Caco-2 (cell line): ENCODE data around the gene GRIN2B. TPM values are rescaled to one million over a fixed set of nuclear protein-coding genes. Genes with fewer than 3 reads are reported as not detected.

Experiments used
- BruUV-seq: library from RNA; stranded (reverse); fragments of 400-500 nt; replicated peaks from 2 replicates; lab custom pipeline; 2021; lab: Mats Ljungman, UMichigan
- CTCF ChIA-PET: fragments of 300-600 bp; sonication (Branson Sonifier 250); formaldehyde crosslinking; loops from one replicate; lab custom pipeline; 2022; ENCODE audit warnings: antibody characterized with exemption; lab: Charles Lee
- POLR2A ChIA-PET: fragments of 300-600 bp; sonication (Branson Sonifier 250); formaldehyde crosslinking; loops from one replicate; lab custom pipeline; 2022; ENCODE audit warnings: antibody characterized with exemption; lab: Charles Lee
- DNase-seq, 2 experiments: peaks; one replicate each; pipeline versions ENCODE4 v3.0.0 to v3.0.0-alpha.2; 2020 to 2022
- H3K27me3 ChIP-seq: replicated peaks from 2 replicates; pipeline ENCODE4 v1.6.0; 2011; ENCODE audit warnings: low read length; ENCODE audit not compliant: control insufficient read depth, insufficient read depth
- H3K36me3 ChIP-seq: 2 replicates; pipeline ENCODE4 v1.5.1; 2011; ENCODE audit warnings: low read length; ENCODE audit not compliant: control insufficient read depth, insufficient read depth
- H3K4me1 ChIP-seq: fragments of 250-450 bp; sonication (Bioruptor Pico); 2 replicates; pipeline ENCODE4 v1.5.1; 2020; ENCODE audit warnings: mild to moderate bottlenecking
- H3K4me3 ChIP-seq: 2 replicates; pipeline ENCODE4 v1.5.1; 2011; ENCODE audit warnings: low read depth, mild to moderate bottlenecking, control low read depth, low read length
- H3K9me3 ChIP-seq: fragments of 250-450 bp; sonication (Bioruptor Pico); 2 replicates; pipeline ENCODE4 v1.5.1; 2020; ENCODE audit warnings: mild to moderate bottlenecking, moderate library complexity
- H3K27ac Mint-ChIP-seq: one replicate; pipeline ENCODE4 v1.8.0; 2022; ENCODE audit warnings: mixed read lengths; ENCODE audit not compliant: unreplicated experiment
- H3K27me3 Mint-ChIP-seq: one replicate; pipeline ENCODE4 v1.8.0; 2022; ENCODE audit warnings: mixed read lengths; ENCODE audit not compliant: insufficient read depth, unreplicated experiment
- H3K36me3 Mint-ChIP-seq: one replicate; pipeline ENCODE4 v1.8.0; 2022; ENCODE audit warnings: mild to moderate bottlenecking, mixed read lengths; ENCODE audit not compliant: insufficient read depth, unreplicated experiment
- H3K4me1 Mint-ChIP-seq: one replicate; pipeline ENCODE4 v1.8.0; 2022; ENCODE audit warnings: low read depth, mixed read lengths; ENCODE audit not compliant: unreplicated experiment
- H3K4me3 Mint-ChIP-seq: one replicate; pipeline ENCODE4 v1.8.0; 2022; ENCODE audit warnings: mild to moderate bottlenecking, moderate library complexity, mixed read lengths; ENCODE audit not compliant: unreplicated experiment
- H3K9me3 Mint-ChIP-seq: one replicate; pipeline ENCODE4 v1.8.0; 2022; ENCODE audit warnings: mixed read lengths; ENCODE audit not compliant: unreplicated experiment
- CTCF ChIP-seq, 2 experiments: fragments of 200-600 bp in 1 of 2; IDR thresholded peaks; 1 replicate in 1 of 2; 2 replicates in 1 of 2; pipeline versions ENCODE4 v1.5.1 to v1.8.0; 2011 to 2022; ENCODE audit warnings: antibody characterized with exemption in 1 of 2, control low read depth in 1 of 2, inconsistent platforms in 1 of 2, low read depth in 1 of 2, low read length in 1 of 2, mild to moderate bottlenecking in 1 of 2, moderate library complexity in 1 of 2; ENCODE audit not compliant: insufficient read depth in 1 of 2, severe bottlenecking in 1 of 2, unreplicated experiment in 1 of 2
- intact Hi-C: fragments of 100-400 bp; cut with micrococcal nuclease; formaldehyde crosslinking; loops from one replicate; pipeline ENCODE4 v1.10.0; 2022; ENCODE audit not compliant: unreplicated experiment
- total RNA-seq: library from RNA; stranded (reverse); gene quantifications from 2 replicates; pipeline ENCODE4 v1.2.3, GENCODE V29; 2022

GRIN2B gene
- total RNA-seq, 1 experiment from 2014 or later, result 24.4 TPM

- Histone ChIP-seq H3K36me3 (no peaks in the 10 kb centered on the region), H3K4me1 (no peaks in the 10 kb centered on the region), H3K9me3 (no peaks in the 10 kb centered on the region; the same call in 1 of the 2 replicates), H3K27me3 (no peaks in the 10 kb centered on the region), H3K4me3 (no peak overlapping the region)
- Mint-ChIP-seq H3K27me3 (no peaks in the 10 kb centered on the region), H3K9me3 (no peaks in the 10 kb centered on the region), H3K36me3 (no peaks in the 10 kb centered on the region), H3K27ac (no peak overlapping the region), H3K4me3 (no peak overlapping the region), H3K4me1 (no peaks in the 10 kb centered on the region)
- ChIA-PET CTCF (no interaction called here), POLR2A (no interaction called here)
- no peak for TF ChIP-seq CTCF (IDR thresholded peaks at IDR 0.05; ENCODE audit: insufficient read depth in 1 of 2, low read depth in 1 of 2, low read length in 1 of 2, severe bottlenecking in 1 of 2, unreplicated experiment in 1 of 2)
- no peak for DNase-seq
- intact Hi-C loops, result no loop called here
- BruUV-seq, result no TSS peak
Observed at GRCh38 chr12:14018080-14018479, 36.7 kb upstream of the GRIN2B start.

GRCh38 chr12:14010989-14011388 lies 29.6 kb upstream of the GRIN2B start:
- Mint-ChIP-seq H3K36me3 (no peaks in the 10 kb centered on the region), H3K27ac (no peak overlapping the region), H3K4me1 (peaks cover 18% of the 10 kb centered on the region), H3K9me3 (peaks cover 50% of the 10 kb centered on the region), H3K27me3 (no peaks in the 10 kb centered on the region), H3K4me3 (no peak overlapping the region)
- CTCF ChIA-PET, result no interaction called here
- intact Hi-C loops, result no loop called here
- H3K4me3 ChIP-seq, result no peak overlapping the region
- no peaks in the 10 kb centered on the region for H3K36me3 ChIP-seq
- no peak for DNase-seq
- no TSS peak for BruUV-seq
- peaks cover 18% of the 10 kb centered on the region for H3K4me1 ChIP-seq
- peaks cover 11% of the 10 kb centered on the region; the same call in 1 of the 2 replicates for H3K9me3 ChIP-seq
- TF ChIP-seq CTCF (IDR thresholded peaks at IDR 0.05; ENCODE audit: insufficient read depth in 1 of 2, low read depth in 1 of 2, low read length in 1 of 2, severe bottlenecking in 1 of 2, unreplicated experiment in 1 of 2), result no peak
- H3K27me3 ChIP-seq, result no peaks in the 10 kb centered on the region
- POLR2A ChIA-PET, result no interaction called here

- H3K4me3 Mint-ChIP-seq, result peak overlapping the region; percentile 15
- TF ChIP-seq CTCF (IDR thresholded peaks at IDR 0.05; ENCODE audit: insufficient read depth in 1 of 2, low read depth in 1 of 2, low read length in 1 of 2, severe bottlenecking in 1 of 2, unreplicated experiment in 1 of 2), result no peak
- H3K27me3 Mint-ChIP-seq, result no peaks in the 10 kb centered on the region
Observed at GRCh38 chr12:14007639-14008038, 26.2 kb upstream of the GRIN2B start.

More at GRCh38 chr12:14007639-14008038, 26.2 kb upstream of the GRIN2B start:
- peak overlapping the region; percentile 86 for H3K27ac Mint-ChIP-seq
- Histone ChIP-seq H3K9me3 (peaks cover 8% of the 10 kb centered on the region; the same call in 1 of the 2 replicates), H3K4me1 (peaks cover 18% of the 10 kb centered on the region), H3K27me3 (no peaks in the 10 kb centered on the region), H3K4me3 (no peak overlapping the region), H3K36me3 (no peaks in the 10 kb centered on the region)
- intact Hi-C loops, result no loop called here
- ChIA-PET CTCF (interaction anchor here (1.3 to 2.3 kb wide), 2 partner anchors 26 to 159 kb away, joined by 3 to 9 read pairs; no protein-coding TSS in a partner anchor), POLR2A (no interaction called here)
- peaks cover 68% of the 10 kb centered on the region for H3K9me3 Mint-ChIP-seq
- no TSS peak for BruUV-seq
- peak in 1 of 2 experiments; percentile 38 for DNase-seq
- no peaks in the 10 kb centered on the region for H3K36me3 Mint-ChIP-seq
- peaks cover 18% of the 10 kb centered on the region for H3K4me1 Mint-ChIP-seq
